Measurements from ENCODE around the gene NENF.

- TF ChIP-seq EZH2 (IDR thresholded peaks at IDR 0.05) (no peak), CTCF (IDR thresholded peaks at IDR 0.05) (no peak), EZH2phosphoT487 (IDR thresholded peaks at IDR 0.05) (no peak)
Measured at GRCh38 chr1:212450331-212450881, 17.7 kb downstream of the NENF start.
